Heart right ventricle (tissue), 16 donors: ENCODE measurements around the gene COL6A2. TPM values are rescaled to one million over a fixed set of nuclear protein-coding genes. Genes with fewer than 3 reads are reported as not detected.

Experiments
- ATAC-seq, 8 donors: fragments of 200-7000 bp; cut with Tn5 transposase; one replicate each; pipeline ENCODE4 v1.9.1; 2020; ENCODE audit warnings: mild to moderate bottlenecking in 8 of 8, moderate library complexity in 8 of 8, moderate number of reproducible peaks in 1 of 8
- DNase-seq, 2 donors: peaks; one replicate each; pipeline ENCODE4 v3.0.0-alpha.2; 2020
- H3K27ac ChIP-seq, 10 donors: fragments of 200-600 bp; sonication (generic) in 2 of 10; one replicate each; pipeline versions ENCODE4 v1.5.0 to v1.8.0; 2020 to 2022; ENCODE audit warnings: mild to moderate bottlenecking in 3 of 10
- H3K27me3 ChIP-seq, 7 donors: fragments of 200-600 bp; one replicate each; pipeline ENCODE4 v1.8.0; 2021 to 2022; ENCODE audit warnings: mild to moderate bottlenecking in 2 of 7
- H3K36me3 ChIP-seq, 9 donors: fragments of 200-600 bp; sonication (generic) in 1 of 9; one replicate each; pipeline versions ENCODE4 v1.5.0 to v1.8.0; 2020 to 2022; ENCODE audit warnings: mild to moderate bottlenecking in 2 of 9
- H3K4me1 ChIP-seq, 9 donors: fragments of 200-600 bp; sonication (generic) in 1 of 9; one replicate each; pipeline versions ENCODE4 v1.5.0 to v1.8.0; 2020 to 2022; ENCODE audit warnings: mild to moderate bottlenecking in 4 of 9
- H3K4me3 ChIP-seq, 10 donors: fragments of 200-600 bp; sonication (generic) in 2 of 10; one replicate each; pipeline versions ENCODE4 v1.5.0 to v1.8.0; 2020 to 2022; ENCODE audit warnings: mild to moderate bottlenecking in 7 of 10, moderate library complexity in 2 of 10
- H3K9me3 ChIP-seq, 11 donors: fragments of 200-600 bp in 10 of 11; sonication (generic) in 2 of 11; one replicate each; pipeline versions ENCODE4 v1.5.0 to v1.8.0; 2013 to 2022; ENCODE audit warnings: mild to moderate bottlenecking in 2 of 11, control low read depth in 1 of 11, moderate library complexity in 1 of 11
- CTCF ChIP-seq, 9 donors: fragments of 200-600 bp; sonication (generic) in 2 of 9; IDR thresholded peaks; one replicate each; pipeline versions ENCODE4 v1.5.0 to v1.8.0; 2021 to 2022; ENCODE audit warnings: antibody characterized with exemption in 9 of 9, mild to moderate bottlenecking in 5 of 9, moderate library complexity in 1 of 9
- WGBS, 2 donors: extraction: QIAGEN DNeasy Blood & Tissue Kit; methylation state at CpG; one replicate each; pipeline ENCODE4 v1.1.7; 2013; ENCODE audit warnings: inconsistent platforms in 1 of 2; 5-methylcytosine and 5-hydroxymethylcytosine counted together
- intact Hi-C, 10 donors: fragments of 100-400 bp; cut with DNase I; formaldehyde crosslinking; loops; one replicate each; pipeline versions ENCODE4 v1.11.1 to v1.14.2; 2022
- polyA plus RNA-seq, 2 donors: library from polyadenylated mRNA; stranded (reverse); fragments of 200-250 nt; gene quantifications; one replicate each; pipeline ENCODE4 v1.2.3, GENCODE V29; 2013
- total RNA-seq, 10 donors: library from RNA; stranded (reverse); fragmentation: NEBNext Ultra II Directional in 3 of 10; extraction: Animal tissue kit (Norgen Biotek cat#: 25700) in 3 of 10; gene quantifications; one replicate each; pipeline versions ENCODE4 v1.2.1 to v1.2.4, GENCODE V29; 2021 to 2023
- donor health status: Arrhythmogenic right ventricular cardiomyopathy.
- donor health status: ischemic (EF 13 %, LVEDD 7.1; RV severe dilation, severe dysfunction).
- donor health status: healthy with polysubstance abuse.
- donor health status: DM: no; HTN: yes; CAD: no.
- donor health status: DM: no; HTN: no; CAD: no.
- donor health status: ischemic (EF 25% LVEDD 6.9; RV normal size, moderate dysfunction).
- donor health status: ischemic (EF 25% LVEDD 5.7; RV mildly dilated, moderate dysfunction).
- donor health status: healthy.
- donor health status: DM: yes; HTN: yes; CAD: no.
- donor health status: Ischemic cardiomyopathy.
- donor health status: ischemic (EF 35%, LVEDD 5.7; RV mildly dilated, moderate dysfunction).
- donor health status: nonischemic (EF 11% LVEDD 7.7; RV severe dilation, severe dysfunction).
- donor health status: DM: yes; HTN: yes; CAD: no.
- donor health status: PGD.
- donor health status: ischemic (EF 29% LVEDD 5.4; RV normal size, mild dysfunction).
- donor health status: nonischemic (EF 23%, LVEDD 6.1; RV moderate dilation, normal function).

The COL6A2 gene
- total and polyA plus RNA-seq, 12 donors: 76.6 to 370 (median 162) TPM

GRCh38 chr21:46091631-46092025, 6.3 kb upstream of the COL6A2 start:
- WGBS, 2 donors: 85 to 86% methylated on average over 8 of the region's 8 CpGs
- H3K27ac ChIP-seq: peak overlapping the region; percentile 33 to 88 (median 80)
- no peak for TF ChIP-seq CTCF (IDR thresholded peaks at IDR 0.05)
- H3K27me3 ChIP-seq: no peaks in the 10 kb centered on the region
- DNase-seq (no peak), ATAC-seq (no peak)
- no peaks in the 10 kb centered on the region for H3K36me3 ChIP-seq
- H3K4me1 ChIP-seq: peaks cover 0 to 27% (median 12%) of the 10 kb centered on the region in 9 donors
- no peak overlapping the region for H3K4me3 ChIP-seq
- intact Hi-C loops: loop anchor here in 3 of 10 donors (5.0 to 10.0 kb wide), 3 partner anchors 47 to 117 kb away; no protein-coding TSS in a partner anchor
- H3K9me3 ChIP-seq: peaks cover 0 to 26% (median 10%) of the 10 kb centered on the region in 11 donors

DNA sequence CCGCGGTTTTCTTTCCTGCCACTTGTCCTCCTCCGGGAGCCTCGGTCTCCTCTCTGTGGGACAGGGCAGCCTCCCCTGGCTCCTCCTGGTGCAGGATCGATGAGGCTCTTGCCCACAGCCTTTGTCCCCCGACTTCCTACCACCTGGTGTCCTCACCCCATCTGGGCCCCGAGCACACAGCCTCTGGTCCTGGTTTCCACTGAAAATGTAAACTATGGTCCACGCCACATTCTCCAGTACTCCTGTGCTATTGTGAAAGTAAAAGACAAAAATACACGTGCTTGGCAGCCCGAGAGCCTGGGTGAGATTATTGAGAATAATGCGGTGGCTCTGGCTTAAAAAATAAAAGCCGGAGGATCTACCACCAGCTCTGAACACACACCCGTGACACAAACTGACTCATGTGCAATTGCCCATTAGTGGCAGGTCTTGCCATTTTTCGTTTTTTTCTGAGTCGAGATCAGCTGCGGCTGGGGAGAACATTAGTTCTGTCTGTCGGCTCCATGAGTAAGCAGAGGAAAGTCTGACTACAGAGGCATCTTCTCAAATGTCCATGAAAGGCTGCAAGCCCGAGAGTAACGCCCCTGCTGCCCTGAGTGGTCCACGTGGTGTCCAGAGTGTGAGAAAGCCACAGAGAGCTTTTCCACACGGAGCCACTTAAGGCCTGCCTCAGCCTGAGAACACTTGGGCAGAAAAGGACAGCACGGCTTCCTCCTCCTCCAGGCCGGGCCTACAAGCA, 5.7 kb upstream of the COL6A2 start:
- Histone ChIP-seq H3K9me3 (peaks cover 0 to 21% (median 10%) of the 10 kb centered on the region in 11 donors), H3K27me3 (peaks cover 0 to 2% (median 0%) of the 10 kb centered on the region in 7 donors), H3K4me3 (no peak overlapping the region), H3K27ac (peak overlapping the region; percentile 44 to 88 (median 80)), H3K4me1 (peaks cover under 1 to 31% (median 17%) of the 10 kb centered on the region in 9 donors), H3K36me3 (no peaks in the 10 kb centered on the region)
- 71% methylated on average over 23 of the region's 23 CpGs for WGBS, 2 donors
- intact Hi-C loops: loop anchor here in 3 of 10 donors (5.0 to 10.0 kb wide), 3 partner anchors 47 to 117 kb away; no protein-coding TSS in a partner anchor
- peak; percentile 49 to 66 for DNase-seq
- peak; percentile 71 to 85 (median 81) for ATAC-seq
- TF ChIP-seq CTCF (IDR thresholded peaks at IDR 0.05): no peak

DNA sequence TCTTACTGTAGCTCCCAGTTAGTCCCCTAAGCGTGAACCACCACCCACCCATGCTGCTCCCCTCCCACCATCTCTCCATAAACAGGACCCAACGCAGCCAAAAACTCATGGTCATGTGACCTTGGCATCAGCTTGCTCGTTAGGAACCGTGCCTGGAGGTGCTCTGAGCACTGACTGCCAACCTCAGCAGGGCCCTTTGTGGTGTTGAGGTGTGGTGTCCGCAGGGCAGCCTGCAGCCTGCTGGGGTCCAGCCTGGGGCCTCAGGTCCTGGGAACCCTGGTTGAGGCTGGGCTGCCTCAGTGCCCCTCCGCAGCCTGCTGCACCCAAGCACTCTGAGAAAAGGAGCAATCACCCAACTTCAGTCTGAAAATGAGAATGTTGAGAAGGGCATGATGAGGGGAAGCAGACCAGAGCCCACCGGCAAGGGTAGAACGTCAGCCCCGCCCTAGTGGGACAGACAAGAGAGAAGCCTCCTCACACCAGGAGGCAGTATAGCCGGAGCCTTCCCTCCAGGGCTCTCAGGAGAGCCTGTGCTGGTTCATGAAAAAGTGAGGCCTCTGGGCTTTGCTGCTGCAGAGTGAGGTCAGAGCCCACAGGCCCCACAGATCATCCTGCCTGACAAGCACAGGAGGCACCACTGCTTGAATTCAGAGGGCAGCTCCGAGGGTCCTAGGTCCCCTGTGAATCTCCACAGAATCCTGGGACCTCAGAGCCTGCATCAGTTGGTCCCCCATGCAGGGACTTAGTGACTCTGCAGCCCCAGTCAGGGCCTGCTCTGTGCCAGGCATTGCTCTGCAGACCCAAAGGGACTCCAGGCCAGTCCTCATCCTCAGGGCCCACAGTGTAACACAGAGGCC, 4.9 kb upstream of the COL6A2 start:
- H3K9me3 ChIP-seq: peaks cover 0 to 12% (median 7%) of the 10 kb centered on the region in 11 donors
- H3K4me1 ChIP-seq: peaks cover 4 to 34% (median 17%) of the 10 kb centered on the region in 9 donors
- peaks cover 0 to 10% (median 0%) of the 10 kb centered on the region in 7 donors for H3K27me3 ChIP-seq
- intact Hi-C loops: loop anchor here in 3 of 10 donors (5.0 to 10.0 kb wide), 3 partner anchors 48 to 118 kb away; no protein-coding TSS in a partner anchor
- TF ChIP-seq CTCF (IDR thresholded peaks at IDR 0.05): no peak
- no peak overlapping the region for H3K4me3 ChIP-seq
- peak in 2 of 8 donors; percentile 4 to 6 for ATAC-seq
- no peak for DNase-seq
- WGBS, 2 donors: 72 to 73% methylated on average over 11 of the region's 11 CpGs
- peak overlapping the region in 9 of 10 donors; percentile 44 to 88 (median 81) for H3K27ac ChIP-seq
- no peaks in the 10 kb centered on the region for H3K36me3 ChIP-seq
